KG1 (cell line): Measurements from ENCODE around the gene AARS2.
"Not testable (repeated sequence)": the region's sequence is repeated elsewhere in the genome, so short reads cannot be mapped to it uniquely, and the experiment has no call there.

Experiments
- DNase-seq: peaks from one replicate; lab custom pipeline; 2025; lab: John Stamatoyannopoulos, UW

AARS2 gene

GRCh38 chr6:44312901-44313788 lies at the start of gene AARS2:
AARS2 (minus strand) TSS chr6:44313347; CDS start chr6:44313323, 24 bp downstream.
- DNase-seq, result peak; percentile 79

DNA sequence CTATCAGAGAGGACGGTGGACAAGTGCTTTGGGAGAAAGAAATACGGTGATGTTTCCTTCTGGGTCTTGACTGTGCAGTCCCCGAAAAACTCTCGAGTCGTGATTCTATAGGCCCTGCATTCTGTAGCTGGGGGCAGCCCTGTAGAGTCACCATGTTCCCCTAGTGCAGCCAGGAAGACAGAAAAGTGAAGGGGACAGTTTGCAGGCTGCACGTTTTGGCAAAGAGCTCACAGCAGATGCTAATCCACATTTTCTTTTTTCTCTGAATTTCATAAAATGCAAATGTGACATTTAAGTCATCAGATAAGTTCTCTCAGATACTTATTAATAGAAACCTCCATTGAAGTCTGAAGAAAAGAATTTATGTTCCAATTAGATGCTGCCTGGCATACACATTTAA lies 48.8 kb upstream of the AARS2 start:
- DNase-seq, result no peak

GRCh38 chr6:44359973-44360372 lies 46.8 kb upstream of the AARS2 start:
- DNase-seq, result no peak

DNA sequence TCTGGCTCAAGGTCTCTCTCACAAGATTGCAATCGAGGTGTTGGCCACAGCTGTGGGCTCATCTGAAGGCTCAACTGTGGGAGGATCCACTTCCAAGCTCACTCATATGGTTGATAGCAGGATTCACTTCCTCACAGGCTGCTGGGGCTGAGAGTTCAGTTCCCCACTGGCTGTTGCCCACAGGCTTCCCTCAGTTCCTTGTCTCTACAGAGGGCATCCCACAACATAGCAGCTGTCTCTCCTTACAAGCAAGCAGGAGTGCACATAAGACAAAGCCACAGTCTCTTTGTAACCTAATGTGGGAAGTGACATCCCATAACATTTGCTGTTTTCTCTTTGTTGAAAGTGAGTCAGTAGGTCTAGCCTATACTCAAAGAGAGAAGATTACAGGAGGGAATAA lies 43.3 kb upstream of the AARS2 start:
- no peak for DNase-seq

DNA sequence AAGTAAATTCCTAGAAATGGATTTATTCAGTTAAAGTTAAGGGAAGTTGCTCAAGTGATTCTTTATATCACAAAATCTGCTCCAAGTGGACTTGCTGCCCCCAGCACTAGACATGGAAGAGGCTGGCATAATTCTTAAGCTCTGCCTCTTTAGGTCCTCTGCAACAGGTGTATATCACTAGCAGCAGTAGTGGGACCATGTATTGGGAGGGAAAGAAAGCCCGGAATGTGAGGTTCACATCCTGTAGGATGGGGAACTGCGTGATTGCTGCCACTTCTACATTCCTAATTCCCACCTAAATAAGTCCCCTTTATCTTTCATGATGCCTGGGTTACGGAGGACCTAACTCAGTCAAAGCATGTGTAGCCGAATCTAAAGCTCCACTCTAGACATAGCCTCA lies 42.5 kb upstream of the AARS2 start:
- DNase-seq, result no peak

GRCh38 chr6:44353336-44353735 lies 40.2 kb upstream of the AARS2 start:
- no peak for DNase-seq

- no peak for DNase-seq
These were observed 39.1 kb upstream of the AARS2 start for GRCh38 chr6:44352259-44352658.

- not testable (repeated sequence) for DNase-seq
These were observed 37.5 kb upstream of the AARS2 start for GRCh38 chr6:44350650-44350994.

GRCh38 chr6:44349904-44350649 lies 36.9 kb upstream of the AARS2 start:
- no peak for DNase-seq

DNA sequence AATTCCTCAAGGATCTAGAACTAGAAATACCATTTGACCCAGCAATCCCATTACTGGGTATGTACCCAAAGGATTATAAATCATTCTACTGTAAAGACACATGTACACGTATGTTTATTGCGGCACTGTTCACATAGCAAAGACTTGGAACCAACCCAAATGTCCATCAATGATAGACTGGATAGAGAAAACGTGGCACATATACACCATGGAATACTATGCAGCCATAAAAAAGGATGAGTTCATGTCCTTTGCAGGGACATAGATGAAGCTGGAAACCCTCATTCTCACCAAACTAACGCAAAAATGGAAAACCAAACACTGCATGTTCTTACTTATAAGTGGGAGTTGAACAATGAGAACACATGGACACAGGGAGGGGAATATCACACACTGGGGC lies 33.7 kb upstream of the AARS2 start:
- DNase-seq, result not testable (repeated sequence)

DNA sequence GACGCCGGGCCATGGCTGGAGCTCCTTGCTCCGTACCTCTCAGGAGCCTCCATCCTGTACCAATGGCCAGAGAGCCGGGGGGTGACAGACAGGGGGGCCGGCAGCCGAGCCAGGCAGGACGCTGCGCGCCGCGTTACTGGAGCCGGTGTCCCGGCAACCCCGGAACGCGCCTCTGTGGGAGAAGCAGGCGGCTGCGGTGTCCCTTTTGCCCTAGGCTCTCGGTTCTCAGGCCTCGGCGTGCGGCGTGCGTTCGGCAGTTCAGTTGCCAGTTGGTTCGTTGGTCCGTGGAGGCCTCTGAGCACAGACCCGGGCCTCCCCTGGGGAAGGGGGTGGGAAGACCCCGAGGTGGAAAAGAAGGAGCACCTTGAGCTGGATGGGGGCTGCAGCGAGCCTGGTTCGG lies 29.3 kb upstream of the AARS2 start, which contains the start of gene SPATS1:
TSS of gene SPATS1 (plus strand) at position 162 of the 400 bp plus-strand sequence. CDS start 446 bp downstream, outside the sequence.
- no peak for DNase-seq

DNA sequence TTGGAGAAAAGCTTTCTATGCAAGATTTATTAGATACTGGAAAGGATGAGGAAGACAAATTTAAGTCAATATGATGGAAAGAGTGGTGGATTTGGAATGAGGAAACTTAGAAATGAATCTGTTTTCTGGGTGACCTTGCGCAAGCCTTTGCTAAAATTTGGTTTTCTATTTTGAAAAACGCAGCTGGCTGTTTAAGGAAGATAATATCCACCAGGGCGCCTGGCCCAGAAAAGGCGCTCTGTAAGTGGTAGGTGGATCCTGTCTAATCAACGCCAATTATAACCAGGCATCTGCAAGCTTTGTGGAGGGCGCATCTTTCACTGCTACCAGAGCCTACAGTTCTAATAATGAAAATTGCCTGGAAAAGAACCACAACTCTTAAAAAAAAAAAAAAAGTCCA lies 28.9 kb upstream of the AARS2 start:
- no peak for DNase-seq

DNA sequence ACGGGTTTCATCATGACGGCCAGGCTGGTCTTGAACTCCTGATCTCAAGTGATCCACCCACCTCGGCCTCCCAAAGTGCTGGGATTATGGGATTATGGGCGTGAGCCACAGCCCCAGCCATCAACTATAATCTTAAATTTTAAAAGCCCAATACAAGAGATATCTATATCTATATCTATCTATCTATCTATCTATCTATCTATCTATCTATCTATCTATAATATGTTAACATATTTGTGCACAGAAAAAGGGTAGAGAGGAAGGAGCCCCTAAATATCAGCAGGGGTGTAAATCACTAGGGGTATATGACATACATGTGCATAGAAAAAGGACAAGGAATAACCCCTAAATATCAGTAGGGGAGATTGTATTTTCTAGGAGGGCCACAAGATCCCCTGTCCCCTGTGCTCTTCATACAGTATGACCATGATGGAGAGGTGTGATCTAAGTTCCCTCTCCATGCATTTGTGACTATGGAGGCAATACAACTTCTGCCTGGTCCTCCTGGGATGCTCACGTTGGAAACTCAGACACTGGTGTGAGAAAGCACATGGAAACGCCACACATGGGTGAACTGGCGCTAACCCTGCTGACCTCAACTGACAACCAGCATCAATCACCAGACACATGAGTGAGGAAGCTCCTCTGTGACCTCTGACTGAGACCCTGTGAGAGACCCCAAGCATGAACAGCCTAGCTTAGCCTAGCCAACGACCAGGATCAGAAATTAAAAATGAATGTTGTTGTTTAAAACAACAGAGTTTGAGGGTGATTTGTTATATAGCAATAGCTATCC lies 28.1 kb upstream of the AARS2 start:
- no peak for DNase-seq

GRCh38 chr6:44339763-44340625 lies 26.8 kb upstream of the AARS2 start:
- no peak for DNase-seq

- no peak for DNase-seq
These were observed 26.2 kb upstream of the AARS2 start for GRCh38 chr6:44339301-44339700.

DNA sequence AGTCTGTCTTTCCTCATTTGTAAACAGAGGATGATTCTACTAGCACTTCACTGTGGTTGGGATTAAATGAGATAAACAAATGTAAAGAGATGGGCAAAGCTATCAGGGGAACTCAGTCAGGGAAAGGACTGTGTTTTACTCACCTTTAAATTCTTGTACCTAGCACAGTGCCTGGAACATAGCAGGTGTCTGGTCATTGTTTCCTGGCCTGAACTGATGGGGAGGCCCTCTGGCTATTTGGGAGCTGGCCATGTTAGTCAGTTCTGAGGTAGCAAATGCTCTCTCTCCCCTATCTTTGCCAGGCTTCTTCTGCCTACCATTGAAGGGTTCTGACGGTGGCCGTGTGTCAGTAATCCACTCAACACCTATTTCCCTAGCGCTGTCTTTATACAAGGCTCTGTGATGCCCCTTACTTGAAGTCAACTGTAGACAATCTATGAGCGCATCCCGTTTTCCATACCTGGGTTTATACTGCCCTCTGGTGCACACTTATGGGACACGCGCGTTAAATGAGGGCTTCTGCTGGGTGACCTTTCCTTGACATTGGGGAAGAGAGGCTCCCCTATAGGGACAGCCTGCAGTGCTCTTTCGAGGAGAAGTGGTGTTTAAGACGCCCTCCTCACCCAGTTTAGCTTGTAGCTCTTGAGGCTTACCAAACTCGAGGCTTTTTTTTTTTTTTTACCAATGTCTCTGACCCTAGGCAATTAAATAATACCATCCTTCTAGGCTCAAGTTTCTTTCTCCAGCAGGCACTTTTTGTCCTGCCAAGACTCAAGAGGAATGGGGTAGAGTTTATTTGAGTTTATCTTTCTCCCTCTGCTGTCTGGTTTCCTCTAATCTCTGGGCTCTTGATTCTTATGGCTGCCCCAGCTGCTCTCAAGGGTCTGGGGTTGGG lies 25.3 kb upstream of the AARS2 start:
- peak; percentile 41 for DNase-seq

- no peak for DNase-seq
These were observed 22.5 kb upstream of the AARS2 start for GRCh38 chr6:44335631-44336030.

GRCh38 chr6:44333942-44334341 lies 20.8 kb upstream of the AARS2 start:
- no peak for DNase-seq

GRCh38 chr6:44333273-44333919 lies 20.2 kb upstream of the AARS2 start:
- no peak for DNase-seq

DNA sequence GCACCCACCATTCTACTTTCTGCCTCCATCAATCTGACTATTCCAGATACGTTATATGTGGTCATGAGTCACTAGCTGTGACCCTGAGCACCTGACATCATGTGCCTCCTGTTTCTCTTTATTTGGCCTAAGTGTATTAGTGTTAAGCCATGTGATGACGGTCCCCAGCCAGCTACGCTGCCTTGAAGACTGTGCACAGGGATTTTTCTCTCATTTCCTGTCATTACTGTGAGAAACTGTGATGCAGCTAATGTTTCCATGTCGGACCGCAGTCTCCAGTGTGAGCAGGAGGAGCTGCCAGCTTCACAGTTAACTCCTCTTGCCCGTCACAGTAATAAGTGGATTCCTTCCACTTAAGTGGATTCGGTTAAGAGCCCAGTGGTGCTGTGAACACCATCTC lies 19.4 kb upstream of the AARS2 start:
- no peak for DNase-seq
